CD4-positive, alpha-beta T cell treated with Interleukin-17A for 4 hours (primary cell): ENCODE data around the gene GOLGA6D.
A peak's percentile ranks its signal among the peaks of the same experiment; 100 is the strongest.
"Not testable (repeated sequence)": the region's sequence is repeated elsewhere in the genome, so short reads cannot be mapped to it uniquely, and the experiment has no call there.

Experiments
- DNase-seq: peaks from one replicate; pipeline ENCODE4 v3.0.0-alpha.2; 2020; ENCODE audit warnings: mixed read lengths

GOLGA6D gene, protein sequence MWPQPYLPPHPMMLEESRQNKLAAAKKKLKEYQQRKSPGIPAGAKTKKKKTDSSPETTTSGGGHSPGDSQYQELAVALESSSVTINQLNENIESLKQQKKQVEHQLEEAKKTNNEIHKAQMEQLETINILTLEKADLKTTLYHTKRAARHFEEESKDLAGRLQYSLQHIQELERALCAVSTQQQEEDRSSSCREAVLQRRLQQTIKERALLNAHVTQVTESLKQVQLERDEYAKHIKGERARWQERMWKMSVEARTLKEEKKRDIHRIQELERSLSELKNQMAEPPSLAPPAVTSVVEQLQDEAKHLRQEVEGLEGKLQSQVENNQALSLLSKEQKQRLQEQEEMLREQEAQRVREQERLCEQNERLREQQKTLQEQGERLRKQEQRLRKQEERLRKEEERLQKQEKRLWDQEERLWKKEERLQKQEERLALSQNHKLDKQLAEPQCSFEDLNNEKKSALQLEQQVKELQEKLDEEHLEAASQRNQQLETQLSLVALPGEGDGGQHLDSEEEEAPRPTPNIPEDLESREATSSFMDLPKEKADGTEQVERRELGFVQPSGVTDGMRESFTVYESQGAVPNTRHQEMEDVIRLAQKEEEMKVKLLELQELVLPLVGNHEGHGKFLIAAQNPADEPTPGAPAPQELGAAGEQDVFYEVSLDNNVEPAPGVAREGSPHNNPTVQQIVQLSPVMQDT

DNA sequence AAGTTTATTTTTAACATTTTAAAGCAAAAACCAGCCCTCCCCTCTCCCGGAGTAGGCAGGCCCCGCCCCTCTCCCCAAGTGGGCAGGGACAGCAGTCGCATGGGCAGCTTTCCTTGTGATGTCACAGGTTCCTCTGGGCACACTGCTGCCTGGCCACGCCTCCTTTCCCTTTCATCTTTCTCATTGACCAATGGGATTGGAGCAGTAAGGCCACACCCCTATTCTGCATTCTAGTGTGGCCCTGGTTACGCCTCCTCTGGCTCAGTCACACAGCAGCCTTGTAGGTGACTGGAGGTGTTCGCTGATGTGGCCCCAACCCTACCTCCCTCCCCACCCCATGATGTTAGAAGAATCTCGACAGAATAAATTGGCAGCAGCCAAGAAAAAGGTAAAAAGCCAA lies at the start of gene GOLGA6D:
TSS of gene GOLGA6D (plus strand) at position 264 of the 400 bp plus-strand sequence. CDS start at position 305, 41 bp downstream.
- DNase-seq: not testable (repeated sequence)

DNA sequence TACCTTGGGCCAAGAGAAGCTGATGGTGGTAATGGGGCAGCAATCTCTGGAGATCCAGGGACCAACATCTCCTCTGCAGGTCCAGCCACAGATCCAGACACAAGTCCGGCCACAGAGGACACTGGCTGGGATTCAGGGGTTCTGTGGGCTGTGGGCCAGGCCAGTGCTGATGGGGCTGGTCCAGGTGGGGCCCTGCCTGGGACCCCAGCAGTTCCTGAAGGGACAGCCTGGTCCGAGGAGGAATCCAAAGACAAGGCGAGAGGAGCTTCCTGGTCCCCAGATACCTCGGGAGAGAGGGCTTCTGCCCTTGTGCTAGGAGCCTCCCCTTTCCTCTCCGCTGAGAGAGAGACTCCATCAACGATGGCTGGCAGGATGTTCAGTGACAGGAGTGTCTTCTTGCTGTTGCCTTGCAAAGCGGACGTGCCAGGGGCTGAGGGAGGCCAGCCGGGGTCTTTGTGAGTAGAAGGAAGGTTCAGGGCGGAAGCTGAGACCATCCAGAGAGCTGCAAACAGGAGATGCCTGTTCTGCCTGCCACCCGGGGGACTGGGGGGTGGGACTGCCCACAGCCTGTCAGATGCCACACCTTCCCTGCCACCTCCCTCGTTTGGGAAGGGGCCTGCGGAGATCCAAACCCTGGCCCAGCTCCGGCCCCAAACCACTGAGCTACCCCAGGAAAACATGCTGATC lies 49.0 kb upstream of the GOLGA6D start:
- no peak for DNase-seq

DNA sequence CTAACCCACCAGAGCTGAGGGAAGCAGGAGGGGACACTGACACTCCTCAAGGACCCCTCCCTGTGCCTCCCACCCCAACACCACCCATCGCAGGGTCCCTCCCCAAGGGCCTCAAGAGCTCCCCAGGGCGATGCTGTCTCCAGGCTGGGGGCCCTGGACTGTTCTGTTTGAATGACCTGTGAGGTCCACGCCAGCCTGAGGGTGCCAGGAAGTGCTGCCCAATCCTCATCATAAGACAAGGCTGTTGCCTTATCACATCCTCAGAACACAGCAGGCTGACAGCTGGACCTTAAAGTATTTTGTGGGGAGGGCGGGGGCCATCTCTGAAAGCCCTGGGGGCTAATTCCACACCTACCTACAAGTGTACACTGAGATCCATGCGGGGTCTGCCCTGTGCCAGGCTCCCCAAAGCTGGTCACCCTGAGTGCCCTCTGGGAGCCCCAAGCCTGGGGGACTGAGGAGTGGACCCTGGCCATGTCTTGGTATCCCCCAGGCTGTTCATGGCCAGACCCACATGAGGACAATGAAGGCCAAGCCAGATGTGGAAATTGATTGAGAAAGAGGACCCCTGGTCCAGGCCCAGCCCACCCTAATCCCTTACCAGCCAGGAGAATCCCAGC lies 48.3 kb upstream of the GOLGA6D start:
- DNase-seq: no peak

DNA sequence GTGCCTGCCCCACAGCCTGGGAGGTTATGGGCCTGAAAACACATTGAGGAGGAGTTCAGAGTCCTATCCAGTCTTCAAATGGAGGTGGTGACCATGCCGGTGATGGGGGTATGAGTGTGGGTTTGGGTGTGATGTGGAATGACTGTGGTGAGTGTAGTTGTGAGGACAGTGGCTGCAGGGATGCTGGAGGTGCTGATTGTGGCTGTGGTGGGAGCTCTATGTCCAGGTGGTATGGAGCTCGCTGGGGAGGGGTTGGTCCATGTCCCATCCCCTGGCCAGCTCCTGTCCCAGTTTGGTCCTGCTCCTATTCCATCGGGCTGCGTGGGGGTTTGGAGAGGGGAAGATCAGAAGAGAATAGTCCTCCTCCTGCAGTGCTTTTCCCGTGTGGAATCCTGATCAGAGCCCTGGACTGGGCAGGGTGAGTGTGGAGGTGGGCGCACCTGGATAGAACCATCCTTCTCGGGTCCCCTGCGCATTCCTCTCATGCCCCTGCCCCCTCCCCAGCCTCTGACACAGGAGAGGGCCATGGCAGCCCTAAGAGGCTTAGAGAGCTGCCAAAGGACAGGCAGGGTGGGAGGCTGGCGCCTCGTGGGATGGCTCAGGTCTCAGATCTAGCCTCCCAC lies 47.5 kb upstream of the GOLGA6D start:
- no peak for DNase-seq

DNA sequence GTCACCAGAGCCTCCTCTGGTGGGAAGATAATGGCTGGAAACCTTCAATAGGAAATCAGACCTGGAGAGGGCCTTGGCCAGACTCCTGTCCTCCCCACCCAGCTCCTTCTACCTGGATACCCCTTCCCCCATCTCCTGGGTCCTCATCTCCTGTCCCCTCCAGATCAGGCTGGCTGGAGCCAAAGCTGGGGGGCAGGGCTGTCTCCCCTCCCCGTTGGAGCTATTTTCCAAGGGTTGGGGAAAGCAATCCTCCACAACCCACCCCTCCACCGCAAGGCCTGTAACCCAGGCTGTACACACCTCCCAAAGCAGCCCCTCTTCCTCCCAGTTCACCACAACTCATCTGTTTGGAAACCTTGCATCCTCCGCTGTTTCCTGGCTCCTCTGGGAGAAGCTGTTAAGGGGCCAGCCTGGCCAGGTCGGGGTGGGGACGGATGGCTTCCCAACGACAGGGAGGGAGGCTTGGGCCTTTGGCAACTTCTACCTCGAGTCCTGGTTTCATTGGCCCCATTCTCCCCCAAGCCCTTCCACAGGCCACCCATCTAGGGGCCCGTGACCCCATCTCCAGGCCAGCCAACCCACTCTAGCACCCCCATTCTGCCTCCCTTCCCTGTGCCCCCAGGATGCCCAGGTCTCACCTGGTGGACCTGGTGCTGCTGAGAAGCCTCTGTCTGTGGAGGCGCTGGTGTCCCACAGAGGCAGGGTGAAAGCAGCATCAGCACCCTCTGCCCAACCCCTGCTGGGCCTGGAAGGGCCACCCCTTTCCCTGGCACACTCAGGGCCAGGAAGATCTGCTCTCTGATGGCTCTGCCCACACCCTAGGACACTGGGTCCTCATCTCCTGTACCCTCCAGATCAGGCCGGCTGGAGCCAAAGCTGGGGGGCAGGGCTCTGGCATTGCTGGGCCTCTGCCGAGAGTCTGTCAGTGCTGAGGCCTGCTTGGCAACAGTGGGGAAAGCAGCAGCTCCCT lies 46.6 kb upstream of the GOLGA6D start:
- DNase-seq: no peak

DNA sequence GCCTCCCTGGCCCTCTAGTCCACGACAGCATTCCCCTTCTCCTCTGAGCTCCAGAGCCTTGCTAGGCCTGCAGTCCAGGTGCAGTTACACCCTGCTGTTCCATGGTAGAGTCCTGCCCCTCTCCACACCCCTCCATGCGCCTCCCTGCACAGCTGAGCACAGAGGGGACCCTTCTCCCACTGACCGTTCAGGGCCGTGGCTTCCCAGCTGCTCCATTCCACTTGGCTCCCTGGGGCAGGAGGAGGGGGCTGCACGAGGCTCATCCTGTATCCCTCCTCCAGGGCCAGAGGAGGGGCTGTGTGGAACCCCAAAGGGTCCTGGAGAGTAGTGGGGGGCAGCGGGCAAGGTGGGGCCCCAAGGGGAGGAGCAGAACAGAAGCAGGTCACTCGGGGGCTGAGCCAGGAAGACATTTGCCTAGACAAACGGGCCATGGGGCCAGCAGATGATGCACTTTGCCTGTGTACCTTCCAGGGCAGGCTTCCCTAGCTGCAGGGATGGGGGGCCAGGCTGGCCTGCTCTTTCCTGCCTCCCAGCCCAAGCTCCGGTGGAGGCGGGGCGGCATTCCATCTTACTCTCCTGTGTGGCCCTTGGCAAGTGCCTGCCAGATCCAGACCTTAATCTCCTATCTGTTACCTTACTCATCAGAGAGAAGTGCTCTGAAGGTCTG lies 45.2 kb upstream of the GOLGA6D start:
- DNase-seq: no peak

DNA sequence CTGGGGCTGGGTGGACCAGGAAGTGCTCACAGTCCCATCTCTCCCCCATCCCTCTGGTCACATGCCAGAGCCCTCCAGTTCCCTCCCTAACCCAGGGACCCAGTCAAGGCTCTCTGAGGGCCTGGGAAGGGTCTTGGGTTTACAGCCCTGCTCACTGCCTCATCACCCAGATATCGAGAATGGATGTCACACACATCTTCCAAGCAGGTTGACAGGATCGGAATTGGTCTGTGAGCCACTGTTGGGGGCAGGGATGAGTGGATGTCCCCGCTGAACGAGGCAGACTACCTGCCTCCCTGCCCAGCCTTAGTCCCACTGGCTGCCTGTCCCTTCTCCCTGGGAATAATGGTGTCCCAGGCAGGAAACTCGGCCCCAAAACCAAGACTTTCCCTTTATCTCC lies 44.5 kb upstream of the GOLGA6D start:
- DNase-seq: no peak

DNA sequence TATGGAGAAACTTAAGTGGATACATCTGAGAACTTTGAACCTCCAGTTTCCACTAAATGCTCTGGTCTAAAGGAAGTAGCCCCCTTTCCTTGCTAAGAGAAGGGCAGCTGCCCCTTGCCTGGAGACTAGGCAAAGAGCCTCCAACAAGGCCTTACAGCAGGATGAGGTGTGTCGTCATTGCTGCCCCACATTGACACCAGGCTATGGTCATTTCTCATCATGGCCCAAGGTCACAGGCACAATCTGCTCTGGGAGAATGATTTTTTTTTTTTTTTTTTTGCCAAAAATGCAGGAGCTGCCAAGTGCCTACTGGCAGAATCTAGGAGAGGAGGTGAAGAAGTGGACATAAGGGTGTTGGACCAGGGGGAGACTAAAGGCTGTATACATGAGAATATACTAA lies 36.9 kb upstream of the GOLGA6D start:
- not testable (repeated sequence) for DNase-seq

DNA sequence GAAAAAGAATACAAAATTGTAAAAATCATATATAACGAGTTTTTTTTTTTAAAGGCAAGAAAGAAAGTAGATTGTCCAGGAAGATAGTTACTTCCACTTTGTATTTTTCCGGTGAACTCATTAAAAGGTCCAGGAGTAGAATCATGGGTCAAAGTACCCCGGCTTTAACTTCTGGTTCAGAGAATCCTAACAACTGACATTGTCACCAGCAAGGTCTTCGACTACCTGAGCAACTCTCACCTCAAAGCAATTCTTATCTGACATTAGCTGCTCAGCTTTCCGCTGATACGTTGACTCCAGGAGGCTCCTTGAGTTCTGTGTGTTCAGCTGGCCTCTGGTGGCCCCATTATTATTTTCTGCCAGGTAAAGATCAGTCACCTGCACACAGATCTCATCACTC lies 33.6 kb upstream of the GOLGA6D start:
- DNase-seq: not testable (repeated sequence)

DNA sequence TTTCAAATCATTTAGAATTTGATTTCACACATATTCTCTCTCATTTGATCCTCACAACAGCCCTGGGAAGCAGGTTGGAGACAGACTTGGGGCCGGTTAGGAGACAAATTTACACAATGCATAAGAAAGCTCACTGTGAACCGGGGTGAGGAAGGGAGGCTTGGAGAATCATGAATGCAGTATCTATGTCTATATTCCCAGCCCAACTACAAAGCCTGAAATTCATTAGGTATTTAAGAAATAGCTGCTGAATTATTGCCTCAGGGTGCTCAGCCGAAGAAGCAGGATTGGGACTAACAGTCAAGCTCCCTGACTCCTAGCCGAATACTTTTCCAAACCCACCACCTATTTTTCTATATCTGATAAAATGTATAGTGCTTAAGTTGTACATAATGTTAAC lies 32.9 kb upstream of the GOLGA6D start:
- no peak for DNase-seq

DNA sequence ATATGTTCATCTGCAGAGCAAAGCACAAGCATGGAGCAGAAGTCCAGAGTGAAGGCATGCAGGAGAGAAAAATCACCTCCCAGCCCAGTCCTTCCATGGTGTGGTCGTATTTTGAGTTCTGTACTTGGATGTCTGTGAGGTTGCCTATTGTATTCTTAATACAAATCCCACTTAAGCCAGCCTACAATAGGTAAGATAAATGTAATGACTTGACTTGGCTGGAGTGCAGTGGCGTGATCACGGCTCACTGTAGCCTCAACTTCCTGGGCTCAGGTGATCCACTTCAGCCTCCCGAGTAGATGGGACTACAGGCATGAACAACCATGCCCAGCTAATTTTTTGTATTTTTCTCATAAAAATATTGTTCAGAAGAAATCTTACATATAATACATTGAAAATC lies 31.3 kb upstream of the GOLGA6D start:
- DNase-seq: not testable (repeated sequence)

DNA sequence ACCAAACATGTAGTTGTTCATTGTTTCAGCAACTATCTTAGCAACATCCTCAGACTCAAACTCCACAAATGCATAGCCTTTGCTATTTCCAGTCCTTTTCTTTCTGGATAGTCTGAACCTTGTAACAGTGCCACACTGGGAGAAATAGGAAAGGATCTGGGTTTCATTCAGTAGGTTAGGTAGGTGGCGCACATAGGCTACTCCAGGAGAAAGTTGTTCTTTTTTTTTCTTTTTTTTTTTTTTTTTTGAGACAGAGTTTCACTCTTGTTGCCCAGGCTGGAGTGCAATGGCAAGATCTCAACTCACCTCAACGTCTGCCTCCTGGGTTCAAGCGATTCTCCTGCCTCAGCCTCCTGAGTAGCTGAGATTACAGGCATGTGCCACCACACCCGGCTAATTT lies 30.4 kb upstream of the GOLGA6D start:
- DNase-seq: not testable (repeated sequence)

DNA sequence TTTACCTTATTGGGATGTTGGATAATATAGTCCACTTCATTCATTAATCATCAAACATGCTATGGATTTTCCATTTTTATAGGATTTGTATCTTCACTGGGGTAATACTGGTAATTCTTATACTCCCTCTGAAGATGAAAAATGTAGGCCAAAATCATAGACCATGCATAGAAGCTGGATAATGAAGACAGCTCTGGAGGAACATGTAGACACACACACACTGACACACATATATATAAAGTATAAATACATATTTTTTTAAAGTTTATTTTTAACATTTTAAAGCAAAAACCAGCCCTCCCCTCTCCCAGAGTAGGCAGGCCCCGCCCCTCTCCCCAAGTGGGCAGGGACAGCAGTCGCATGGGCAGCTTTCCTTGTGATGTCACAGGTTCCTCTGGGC lies 24.6 kb upstream of the GOLGA6D start, which contains the start of gene GOLGA6C:
TSS of gene GOLGA6C (plus strand) at position 301 of the 400 bp plus-strand sequence. CDS start 265 bp downstream, outside the sequence.
- DNase-seq: not testable (repeated sequence)

DNA sequence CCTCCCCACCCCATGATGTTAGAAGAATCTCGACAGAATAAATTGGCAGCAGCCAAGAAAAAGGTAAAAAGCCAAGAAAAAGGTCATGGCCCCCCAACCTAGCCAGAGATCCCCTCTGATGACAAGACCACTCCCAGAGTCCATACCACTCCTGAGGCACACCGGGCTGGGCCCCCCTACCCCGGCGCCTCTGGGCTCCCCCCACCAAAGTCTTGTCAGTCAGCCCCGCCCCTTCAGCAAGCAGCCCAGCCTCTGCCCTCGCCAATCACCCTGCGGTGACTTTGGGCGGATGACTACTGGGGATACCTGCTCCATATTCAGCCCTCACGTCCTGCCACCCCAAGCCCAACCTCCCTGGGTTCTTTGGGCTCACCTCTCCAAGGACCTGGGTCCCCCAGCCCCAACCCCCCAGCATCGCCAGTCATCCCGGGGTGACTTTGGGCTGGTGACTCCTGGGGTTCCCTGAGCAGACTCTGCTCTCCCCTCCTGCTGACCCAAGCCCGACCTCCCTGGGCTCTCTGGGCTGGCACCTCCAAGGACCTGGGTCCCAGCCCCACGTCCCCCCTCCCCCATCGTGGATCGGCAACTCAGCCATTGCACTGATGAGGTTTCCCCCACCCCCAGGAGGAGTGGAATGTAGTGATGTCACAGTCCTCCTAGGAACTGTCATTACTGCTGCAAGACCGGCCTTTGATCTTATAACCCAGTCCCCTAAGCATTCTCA lies 23.9 kb upstream of the GOLGA6D start:
- not testable (repeated sequence) for DNase-seq

DNA sequence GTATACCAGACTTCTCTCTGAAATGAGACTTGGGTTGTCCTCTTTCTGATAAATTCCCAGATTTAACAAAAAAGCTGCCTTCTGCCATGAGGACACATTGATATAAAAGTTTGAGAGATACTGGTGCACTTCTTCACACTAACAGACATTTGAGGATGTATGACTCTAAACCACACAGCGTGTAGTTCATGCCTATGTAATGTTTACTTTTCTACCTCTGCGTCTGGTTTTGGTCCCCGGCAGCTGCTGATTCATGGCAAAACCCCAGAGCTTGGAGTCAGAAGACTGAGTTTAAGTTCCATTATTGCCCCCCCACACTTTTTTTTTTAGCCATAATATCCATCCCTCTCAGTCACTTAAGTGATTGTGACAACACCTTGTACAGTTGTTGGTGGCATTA lies 22.8 kb upstream of the GOLGA6D start:
- not testable (repeated sequence) for DNase-seq

DNA sequence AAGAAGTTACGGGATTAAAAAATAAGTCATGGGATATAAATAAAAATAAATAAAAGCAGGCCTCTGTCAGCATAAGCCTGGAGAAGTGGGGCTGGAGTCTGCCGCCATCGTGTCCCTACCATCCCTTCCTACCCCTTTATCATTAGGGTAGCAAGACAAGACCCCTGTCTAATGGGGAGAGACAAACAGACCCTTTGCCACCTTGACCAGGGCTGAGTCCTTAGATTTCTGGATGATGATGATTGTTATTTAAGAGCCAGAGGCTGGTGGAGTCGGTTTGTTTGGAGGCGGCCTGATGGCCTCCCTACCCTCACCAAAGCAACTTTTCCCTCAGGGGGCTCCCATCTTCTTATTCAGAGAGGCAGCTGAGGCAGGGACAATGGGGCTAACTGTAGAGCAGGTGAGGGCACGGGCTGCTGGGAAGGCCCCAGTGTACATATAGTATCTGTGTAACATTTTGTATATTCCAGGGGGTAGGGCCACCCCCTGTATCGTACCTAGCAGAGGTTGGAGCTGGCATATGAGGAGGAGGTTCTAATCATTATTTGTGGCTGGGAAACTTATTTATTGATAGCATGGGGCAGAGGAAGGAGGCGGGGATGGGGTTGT lies 8.8 kb upstream of the GOLGA6D start:
- DNase-seq: not testable (repeated sequence)

DNA sequence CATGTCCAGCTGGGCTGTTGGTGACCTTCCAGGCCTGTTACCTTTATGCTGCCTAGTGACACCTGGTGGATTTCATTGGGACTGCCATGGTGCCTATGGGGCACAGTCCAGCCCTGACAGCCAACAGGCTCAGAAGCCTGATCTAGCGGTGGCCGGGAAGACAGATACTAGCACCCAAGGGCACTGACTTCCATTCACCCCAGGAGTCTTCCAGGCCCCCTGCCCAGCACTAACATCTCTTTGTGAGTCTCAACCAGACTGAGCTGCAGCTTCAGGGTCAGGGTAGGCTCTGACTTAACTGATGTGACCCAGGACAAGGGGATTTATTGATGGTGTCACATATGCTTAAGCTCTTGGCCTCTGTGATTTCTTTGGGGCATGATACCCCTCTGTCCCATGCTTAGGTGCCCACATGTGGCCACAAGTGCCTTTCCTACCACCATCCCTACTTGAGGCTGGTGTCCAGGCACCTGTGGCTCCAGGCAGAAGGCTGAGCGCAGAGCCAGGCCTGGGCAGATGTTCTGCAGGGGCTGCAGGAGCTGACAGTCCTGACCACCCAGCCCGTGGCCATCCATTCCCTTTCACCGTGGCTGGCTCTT lies 8.0 kb upstream of the GOLGA6D start:
- peak; percentile 27 for DNase-seq

DNA sequence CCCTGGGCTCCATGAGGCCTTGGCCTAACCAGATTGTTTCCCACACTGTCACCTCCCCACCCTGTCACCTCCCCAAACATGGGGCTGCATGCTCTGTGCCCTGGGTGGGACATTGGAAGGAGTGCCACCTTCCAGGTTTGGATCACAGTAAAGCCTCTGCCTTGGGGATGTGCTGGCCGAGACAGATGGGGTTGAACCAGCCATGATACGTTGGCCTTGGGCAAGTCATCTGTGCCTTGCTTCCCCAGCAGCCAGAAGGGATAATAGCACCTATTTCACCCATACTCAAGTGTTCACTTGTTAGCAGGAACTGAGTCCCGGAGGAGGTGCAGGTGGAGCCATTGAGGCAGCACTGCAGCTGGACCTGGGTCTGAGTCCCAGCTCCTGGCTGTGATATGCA lies 7.0 kb upstream of the GOLGA6D start:
- DNase-seq: not testable (repeated sequence)

DNA sequence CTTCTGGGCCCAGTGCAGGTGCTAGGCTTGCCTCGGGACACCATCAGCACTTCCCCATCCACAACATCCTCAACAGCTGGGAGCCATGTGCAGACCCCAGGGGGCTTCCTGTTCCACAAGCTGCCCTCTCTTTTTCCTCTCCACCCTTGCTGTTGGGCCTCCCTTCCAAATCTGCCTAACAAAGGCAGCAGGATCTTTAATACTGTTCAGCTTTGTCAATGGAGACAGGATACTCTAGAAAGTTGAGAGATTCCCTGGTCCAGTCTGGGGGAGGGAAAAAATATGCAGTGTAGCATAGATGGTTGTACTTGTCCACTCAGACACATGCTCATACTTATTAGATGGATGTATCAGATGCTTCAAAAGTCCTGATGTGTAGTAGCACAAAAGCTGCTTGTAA lies 4.1 kb upstream of the GOLGA6D start:
- not testable (repeated sequence) for DNase-seq
